Measurements from ENCODE around the gene DDX39B. TPM values are rescaled to one million over a fixed set of nuclear protein-coding genes. Genes with fewer than 3 reads are reported as not detected.

The DDX39B gene
- total and polyA plus RNA-seq, 9 of the 15 experiments (the other 6 are each of a cell fraction or from before 2014, with no cell fraction given), result 479 to 869 (median 592) TPM

GRCh38 chr6:31529329-31530150, 12.3 kb downstream of the DDX39B start (continued):
- no peak for TF ChIP-seq ETV6 (IDR thresholded peaks at IDR 0.05; ENCODE audit: borderline replicate concordance in 1 of 2, low read depth in 2 of 2, low read length in 1 of 2)
- TF ChIP-seq ETV6 (CRISPR knock-in tag; IDR thresholded peaks at IDR 0.05; ENCODE audit: borderline replicate concordance), result no peak
- no peak for TF ChIP-seq SREBF1 (IDR thresholded peaks at IDR 0.05; ENCODE audit: borderline replicate concordance, low read depth, low read length)
- TF ChIP-seq RBM25 (IDR thresholded peaks at IDR 0.05; ENCODE audit: low read depth, low read length, severe bottlenecking), result no peak
- no peak for TF ChIP-seq ZNF253 (CRISPR knock-in tag; conservative IDR thresholded peaks at IDR 0.05)
- TF ChIP-seq, protein P1, sequence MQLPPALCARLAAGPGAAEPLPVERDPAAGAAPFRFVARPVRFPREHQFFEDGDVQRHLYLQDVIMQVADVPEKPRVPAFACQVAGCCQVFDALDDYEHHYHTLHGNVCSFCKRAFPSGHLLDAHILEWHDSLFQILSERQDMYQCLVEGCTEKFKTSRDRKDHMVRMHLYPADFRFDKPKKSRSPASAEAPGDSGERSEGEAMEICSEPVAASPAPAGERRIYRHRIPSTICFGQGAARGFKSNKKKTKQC (CRISPR knock-in tag; IDR thresholded peaks at IDR 0.05), result no peak
- peak; percentile 67; the same call in 1 of the 2 replicates for TF ChIP-seq ILF3 (IDR thresholded peaks at IDR 0.05; ENCODE audit: borderline replicate concordance)
- no peak for TF ChIP-seq NELFE (IDR thresholded peaks at IDR 0.05; ENCODE audit: insufficient read depth, insufficient read length)
- no peak for TF ChIP-seq NFRKB (IDR thresholded peaks at IDR 0.05; ENCODE audit: low read depth)
- no peak for TF ChIP-seq THAP12 (CRISPR knock-in tag; IDR thresholded peaks at IDR 0.05)
- TF ChIP-seq KAT8 (IDR thresholded peaks at IDR 0.05; ENCODE audit: low read depth), result no peak
- no peak for TF ChIP-seq SMARCE1 (IDR thresholded peaks at IDR 0.05)
- TF ChIP-seq, protein P2, sequence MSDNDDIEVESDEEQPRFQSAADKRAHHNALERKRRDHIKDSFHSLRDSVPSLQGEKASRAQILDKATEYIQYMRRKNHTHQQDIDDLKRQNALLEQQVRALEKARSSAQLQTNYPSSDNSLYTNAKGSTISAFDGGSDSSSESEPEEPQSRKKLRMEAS (CRISPR knock-in tag; IDR thresholded peaks at IDR 0.05), result no peak
- TF ChIP-seq LEF1 (IDR thresholded peaks at IDR 0.05), result 0 out of 2 replicates have a peak, but pooled peaks have one; percentile 28
- no peak for TF ChIP-seq SAFB (IDR thresholded peaks at IDR 0.05; ENCODE audit: borderline replicate concordance, low read depth, low read length)
- TF ChIP-seq ZKSCAN3 (CRISPR knock-in tag; IDR thresholded peaks at IDR 0.05), result no peak
- TF ChIP-seq TAF1 (IDR thresholded peaks at IDR 0.05; ENCODE audit: control insufficient read depth, extremely low read depth, insufficient read depth, low read length, severe bottlenecking), result no peak
- TF ChIP-seq ESRRA (IDR thresholded peaks at IDR 0.05; ENCODE audit: borderline replicate concordance, low read depth), result no peak
- no peak for TF ChIP-seq NCOA4 (IDR thresholded peaks at IDR 0.05; ENCODE audit: partially characterized antibody)
- TF ChIP-seq PPARD (CRISPR knock-in tag; IDR thresholded peaks at IDR 0.05), result no peak
- TF ChIP-seq FUS (optimal IDR thresholded peaks at IDR 0.05; ENCODE audit: low read depth, low read length), result no peak
